Vagina (tissue), 2 donors: ENCODE results near the gene CCDC183. TPM values are rescaled to one million over a fixed set of nuclear protein-coding genes. Genes with fewer than 3 reads are reported as not detected.

Experiments
- microRNA-seq: library from miRNA; unstranded; fragments of <30 nt; microRNA quantifications from one replicate; pipeline ENCODE4, GENCODE V29; 2017; ENCODE audit warnings: borderline number of aligned reads, borderline replicate concordance
- small RNA-seq: library from RNA; depleted of rRNA; stranded (forward); fragments of <200 nt; gene quantifications from one replicate; pipeline ENCODE3, GENCODE V24; 2016
- total RNA-seq: library from RNA; depleted of rRNA; stranded (reverse); fragments of >200 nt; gene quantifications from one replicate; pipeline ENCODE4 v1.2.3, GENCODE V29; 2016

Gene CCDC183
- total RNA-seq, 1 donor from 2014 or later = not detected

Small RNA genes within 50 kb of the gene (microRNA-seq; reads per million reads assigned to microRNA genes)
- gene MIR4292 (not detected), gene MIR6722 (not detected)

Small RNA genes within 50 kb of the gene (small RNA-seq; reads per million reads assigned to genes)
- gene AL355987.2 (not detected), gene ATP6V1G1P3 (not detected), gene MIR4292 (not detected), gene MIR6722 (not detected)

Other genes starting within 250 kb of the CCDC183 start
- 272 TPM for gene EGFL7, start 133.4 kb upstream of the CCDC183 start, total RNA-seq
- 87.2 TPM for gene AGPAT2, start 108.9 kb upstream of the CCDC183 start, total RNA-seq
- 11.5 TPM for gene DIPK1B, start 83.8 kb upstream of the CCDC183 start, total RNA-seq
- 8.3 TPM for gene LCN10, start 53.4 kb upstream of the CCDC183 start, total RNA-seq
- 17.9 TPM for gene LCN6, start 47.8 kb upstream of the CCDC183 start, total RNA-seq
- gene LCN8, start 38.1 kb upstream of the CCDC183 start, total RNA-seq = not detected
- gene LCN15, start 31.8 kb upstream of the CCDC183 start, total RNA-seq = not detected
- 64.1 TPM for gene TMEM141, start 5.0 kb upstream of the CCDC183 start, total RNA-seq
- 31.7 TPM for gene RABL6, start 11.6 kb downstream of the CCDC183 start, total RNA-seq
- 1.2 TPM for gene AJM1, start 46.1 kb downstream of the CCDC183 start, total RNA-seq
- gene PHPT1, start 53.1 kb downstream of the CCDC183 start, total RNA-seq = 38.1 TPM
- gene MAMDC4, start 56.0 kb downstream of the CCDC183 start, total RNA-seq = 3.2 TPM
- 257 TPM for gene EDF1, start 70.0 kb downstream of the CCDC183 start, total RNA-seq
- gene TRAF2, start 90.2 kb downstream of the CCDC183 start, total RNA-seq = 12.8 TPM
- 125 TPM for gene FBXW5, start 148.4 kb downstream of the CCDC183 start, total RNA-seq
- not detected for gene C8G, start 148.9 kb downstream of the CCDC183 start, total RNA-seq
- gene LCN12, start 155.9 kb downstream of the CCDC183 start, total RNA-seq = not detected
- 301 TPM for gene PTGDS, start 181.2 kb downstream of the CCDC183 start, total RNA-seq
- 2.0 TPM for gene LCNL1, start 186.7 kb downstream of the CCDC183 start, total RNA-seq
- 62.9 TPM for gene PAXX, start 196.1 kb downstream of the CCDC183 start, total RNA-seq
- gene CLIC3, start 200.2 kb downstream of the CCDC183 start, total RNA-seq = 23.6 TPM
- 44.0 TPM for gene ABCA2, start 231.9 kb downstream of the CCDC183 start, total RNA-seq
- gene FUT7, start 235.8 kb downstream of the CCDC183 start, total RNA-seq = not detected
- 67.5 TPM for gene NPDC1, start 249.8 kb downstream of the CCDC183 start, total RNA-seq